GM21717 (cell line): Measurements from ENCODE around the gene ABCB9.
A peak's percentile ranks its signal among the peaks of the same experiment; 100 is the strongest.
"Not testable (repeated sequence)": the region's sequence is repeated elsewhere in the genome, so short reads cannot be mapped to it uniquely, and the experiment has no call there.

Source experiments
- ATAC-seq: cut with Tn5 transposase; IDR thresholded peaks from one replicate; pipeline ENCODE4 v1.9.1; 2021; ENCODE audit warnings: mild to moderate bottlenecking, moderate library complexity; ENCODE audit not compliant: unreplicated experiment

The ABCB9 gene

GRCh38 chr12:122903693-122904034, 62.6 kb downstream of the ABCB9 start:
- no peak for ATAC-seq

- no peak for ATAC-seq
Measured at GRCh38 chr12:122902854-122903692, 63.2 kb downstream of the ABCB9 start.

GRCh38 chr12:122899887-122900286, 66.4 kb downstream of the ABCB9 start:
- ATAC-seq = no peak

- ATAC-seq = no peak
Measured at GRCh38 chr12:122896662-122897061, 69.6 kb downstream of the ABCB9 start.

GRCh38 chr12:122895704-122896636, 70.3 kb downstream of the ABCB9 start, which contains the start of gene VPS37B:
Gene VPS37B (minus strand): TSS chr12:122896124. CDS start chr12:122896062, 62 bp downstream.
- ATAC-seq = no peak

GRCh38 chr12:122895320-122895703, 71.0 kb downstream of the ABCB9 start:
- no peak for ATAC-seq

- ATAC-seq = no peak
Measured at GRCh38 chr12:122894193-122895121, 71.8 kb downstream of the ABCB9 start.

- no peak for ATAC-seq
Measured at GRCh38 chr12:122893208-122894153, 72.8 kb downstream of the ABCB9 start.

- ATAC-seq = not testable (repeated sequence)
Measured at GRCh38 chr12:122892724-122893123, 73.5 kb downstream of the ABCB9 start.

GRCh38 chr12:122891661-122892525, 74.4 kb downstream of the ABCB9 start:
- no peak for ATAC-seq

- ATAC-seq = no peak
Measured at GRCh38 chr12:122889761-122890520, 76.3 kb downstream of the ABCB9 start.

GRCh38 chr12:122888232-122888752, 78.0 kb downstream of the ABCB9 start:
- ATAC-seq = no peak

- ATAC-seq = peak; percentile 19
Measured at GRCh38 chr12:122887819-122888212, 78.4 kb downstream of the ABCB9 start.

GRCh38 chr12:122886851-122887818, 79.1 kb downstream of the ABCB9 start:
- ATAC-seq = peak; percentile 82

GRCh38 chr12:122886161-122886560, 80.1 kb downstream of the ABCB9 start:
- no peak for ATAC-seq

- ATAC-seq = no peak
Measured at GRCh38 chr12:122884860-122885259, 81.4 kb downstream of the ABCB9 start.
